GM18517 (cell line): ENCODE measurements around the gene EMD.

Experiments
- ATAC-seq: cut with Tn5 transposase; IDR thresholded peaks from one replicate; pipeline ENCODE4 v1.9.1; 2021; ENCODE audit warnings: mild to moderate bottlenecking, moderate library complexity; ENCODE audit not compliant: unreplicated experiment

Gene EMD

DNA sequence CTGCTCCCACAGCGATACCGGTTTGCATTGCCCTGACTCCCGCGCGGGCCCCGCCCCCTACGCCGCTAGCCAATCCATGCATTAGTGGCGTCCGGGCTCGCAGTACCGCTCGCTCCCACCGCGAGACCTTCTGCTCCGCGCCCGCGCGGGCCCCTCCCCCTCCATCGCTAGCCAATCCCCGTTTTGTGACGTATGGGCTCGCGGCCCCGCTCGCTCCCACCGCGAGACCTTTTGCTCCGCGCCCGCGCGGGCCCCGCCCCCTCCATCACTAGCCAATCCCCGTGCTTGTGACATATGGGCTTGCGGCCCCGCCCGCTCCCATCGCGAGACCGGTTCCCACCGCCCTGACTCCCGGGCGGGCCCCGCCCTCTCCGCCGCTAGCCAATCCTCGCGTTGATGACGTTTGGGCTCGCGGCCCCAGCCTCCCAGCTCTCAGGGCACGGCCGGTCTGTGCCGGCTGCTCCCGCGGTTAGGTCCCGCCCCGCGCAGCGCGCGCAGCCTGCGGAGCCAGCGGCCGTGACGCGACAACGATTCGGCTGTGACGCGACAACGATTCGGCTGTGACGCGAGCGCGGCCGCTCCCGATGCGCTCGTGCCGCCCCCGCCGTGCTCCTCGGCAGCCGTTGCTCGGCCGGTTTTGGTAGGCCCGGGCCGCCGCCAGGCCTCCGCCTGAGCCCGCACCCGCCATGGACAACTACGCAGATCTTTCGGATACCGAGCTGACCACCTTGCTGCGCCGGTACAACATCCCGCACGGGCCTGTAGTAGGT is at the start of gene EMD:
Gene EMD (plus strand): TSS at position 497 of the 770 bp plus-strand sequence. CDS start 190 bp downstream, at position 687.
- ATAC-seq: peak; percentile 84

DNA sequence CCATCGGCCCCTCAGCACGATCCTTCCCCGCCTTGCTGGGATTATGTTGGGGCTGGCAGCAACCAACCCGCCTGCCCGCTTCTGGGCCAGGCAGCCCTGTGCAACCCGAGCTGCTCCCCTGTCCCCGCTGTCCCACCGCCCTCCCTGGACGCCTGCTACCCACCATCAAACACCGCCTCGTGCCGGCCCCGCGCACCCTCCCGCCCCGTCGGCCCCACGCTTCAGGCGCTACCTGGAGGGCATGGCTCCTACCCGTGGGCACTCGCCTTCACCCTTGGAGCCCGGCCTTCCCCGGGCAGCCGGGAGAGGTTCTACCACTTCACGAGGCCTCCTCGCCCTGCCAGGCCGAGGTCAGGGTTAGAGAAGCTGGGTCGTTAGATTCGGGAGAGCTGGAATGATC is 46.5 kb upstream of the EMD start:
- ATAC-seq: no peak

DNA sequence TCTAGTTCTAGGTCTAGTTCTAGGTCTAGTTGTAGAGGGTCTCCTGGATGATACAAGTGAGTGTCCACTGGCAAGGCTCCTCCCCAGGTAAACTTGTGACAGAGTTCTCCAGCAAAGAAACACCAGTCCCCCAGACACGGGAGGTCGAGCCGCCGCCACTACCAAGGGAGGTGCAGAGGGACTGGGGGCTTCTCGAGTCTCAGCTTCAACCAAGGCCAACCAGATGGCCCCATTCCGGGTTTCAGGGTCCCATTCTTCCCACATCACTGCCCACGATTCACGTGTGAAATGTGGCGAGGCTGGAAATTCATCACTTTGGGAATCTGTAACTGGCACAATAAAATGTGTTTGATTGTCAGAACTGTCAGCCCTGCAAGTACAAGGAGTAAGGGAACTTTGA is 46.0 kb upstream of the EMD start:
- ATAC-seq: no peak

DNA sequence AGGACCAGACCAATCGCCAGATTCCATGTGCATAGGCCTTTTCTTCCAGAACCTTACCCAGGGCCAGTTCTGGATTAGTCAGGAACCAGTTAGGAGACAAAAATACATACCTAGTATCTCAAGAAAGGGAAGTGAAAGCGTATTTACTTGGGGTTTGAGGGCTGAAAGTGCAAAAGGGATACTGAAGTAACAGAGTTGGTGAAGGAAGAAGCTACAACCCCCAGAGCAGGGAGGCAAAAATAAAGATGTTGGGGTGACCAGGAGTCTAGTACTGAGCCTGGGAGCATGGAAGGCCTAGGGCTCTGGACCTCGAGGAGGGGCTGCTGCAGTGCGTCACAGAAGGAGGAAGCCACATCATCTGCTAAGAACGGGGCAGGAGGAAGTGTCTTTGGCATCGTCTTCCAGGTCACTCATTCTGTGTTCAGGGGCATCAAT is 45.2 kb upstream of the EMD start:
- ATAC-seq: peak; percentile 83

DNA sequence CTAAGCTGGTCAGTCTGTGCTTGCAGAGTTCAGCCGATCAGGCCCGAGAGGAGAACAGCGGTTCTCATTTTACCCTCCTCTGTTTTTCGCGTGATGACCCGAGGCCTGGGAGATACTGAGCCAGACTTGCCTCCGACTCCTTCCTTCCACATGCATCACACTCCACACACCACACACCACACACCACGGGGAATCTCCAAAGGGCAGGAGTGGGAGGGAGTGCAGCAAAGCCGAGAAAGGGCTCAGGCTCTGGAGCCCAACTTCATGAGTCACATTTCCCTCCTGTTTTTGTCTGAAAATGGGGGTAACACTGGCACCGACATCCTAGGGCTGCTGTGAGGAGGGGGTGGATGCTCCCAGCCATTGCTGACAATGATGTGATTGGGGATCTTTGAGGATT is 44.6 kb upstream of the EMD start:
- ATAC-seq: no peak

DNA sequence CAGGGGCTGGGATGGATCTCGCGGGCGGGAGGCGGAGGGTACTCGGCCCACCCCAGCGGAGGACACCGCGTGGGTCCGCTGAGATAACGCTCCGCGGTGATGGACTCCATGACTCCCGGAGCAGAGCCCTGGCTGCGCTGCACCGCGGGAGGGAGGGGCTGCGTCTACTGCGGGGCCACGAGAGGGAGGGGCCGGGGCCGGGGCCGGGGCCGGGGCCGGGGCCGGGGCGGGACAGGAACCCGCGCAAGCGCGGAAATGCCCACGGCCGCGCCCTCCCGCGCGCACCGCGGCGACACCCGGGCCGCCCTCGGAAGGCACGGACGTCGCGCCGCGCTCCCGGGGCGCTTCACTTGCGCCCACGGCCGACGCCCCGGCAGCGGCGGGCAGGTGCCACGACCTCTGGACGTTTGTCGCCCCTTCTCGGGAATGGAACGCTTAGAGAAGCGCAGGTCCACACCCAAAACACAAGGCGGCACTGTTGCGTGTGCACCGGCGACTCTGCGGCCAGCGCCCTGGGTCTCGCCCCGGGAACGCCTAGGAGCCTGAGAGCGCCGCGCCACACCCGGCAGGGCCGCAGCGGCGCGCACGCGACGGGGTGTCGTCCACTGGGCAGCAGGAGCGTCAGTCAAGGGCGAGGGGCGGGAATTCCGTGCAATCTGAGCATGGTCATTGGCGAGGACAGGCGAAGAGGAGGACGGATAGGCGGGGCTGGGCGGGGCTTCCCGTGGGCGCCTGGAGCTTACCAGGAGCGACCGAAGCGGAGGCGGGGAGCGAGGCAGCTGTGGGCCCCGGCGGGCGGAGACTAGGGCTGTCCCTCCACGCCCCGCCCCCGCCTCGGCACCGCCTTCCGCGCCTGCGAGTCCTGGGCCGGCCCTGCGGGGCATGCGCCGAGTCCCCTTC is 37.4 kb upstream of the EMD start:
- peak; percentile 66 for ATAC-seq

DNA sequence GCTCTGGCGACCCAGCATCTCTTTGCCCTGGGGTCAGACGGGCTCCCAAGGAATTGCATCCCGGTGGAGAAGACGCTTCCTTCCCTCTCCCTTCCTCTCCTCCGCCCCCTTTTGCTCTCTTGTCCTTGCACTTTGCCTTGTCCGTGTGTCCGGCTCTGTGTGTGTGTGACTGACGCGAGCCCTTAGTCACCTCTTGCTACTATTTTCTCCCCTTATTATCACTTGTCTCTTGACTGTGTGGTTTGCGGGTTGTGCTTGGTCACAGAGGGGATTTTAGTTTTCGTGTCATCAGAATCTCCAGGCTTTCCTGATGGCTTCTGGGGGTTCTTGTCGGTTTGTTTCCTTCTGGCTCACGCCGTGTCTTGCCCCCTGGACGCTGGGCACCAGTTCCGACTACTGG is 36.0 kb upstream of the EMD start:
- ATAC-seq: peak; percentile 33

DNA sequence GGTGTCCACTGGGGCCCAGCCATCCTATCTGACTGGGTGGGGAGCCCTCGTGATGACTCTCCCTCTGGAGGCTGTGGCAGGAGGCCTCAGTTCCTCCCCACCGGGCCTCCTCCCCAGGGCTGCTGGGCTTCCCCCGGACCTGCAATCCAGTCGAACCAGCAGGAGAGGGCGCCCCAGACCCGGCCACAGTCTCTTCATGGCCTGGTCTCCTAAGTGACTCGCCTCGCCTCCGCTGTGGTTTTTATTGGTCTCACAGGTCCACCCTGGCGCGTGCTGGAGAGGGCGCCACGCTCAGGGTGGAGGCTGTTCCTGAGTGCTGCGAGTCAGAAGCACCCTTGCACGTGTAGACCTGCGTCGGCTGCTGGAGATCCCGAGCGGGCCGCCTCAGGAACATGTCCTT is 35.5 kb upstream of the EMD start:
- ATAC-seq: peak; percentile 33

DNA sequence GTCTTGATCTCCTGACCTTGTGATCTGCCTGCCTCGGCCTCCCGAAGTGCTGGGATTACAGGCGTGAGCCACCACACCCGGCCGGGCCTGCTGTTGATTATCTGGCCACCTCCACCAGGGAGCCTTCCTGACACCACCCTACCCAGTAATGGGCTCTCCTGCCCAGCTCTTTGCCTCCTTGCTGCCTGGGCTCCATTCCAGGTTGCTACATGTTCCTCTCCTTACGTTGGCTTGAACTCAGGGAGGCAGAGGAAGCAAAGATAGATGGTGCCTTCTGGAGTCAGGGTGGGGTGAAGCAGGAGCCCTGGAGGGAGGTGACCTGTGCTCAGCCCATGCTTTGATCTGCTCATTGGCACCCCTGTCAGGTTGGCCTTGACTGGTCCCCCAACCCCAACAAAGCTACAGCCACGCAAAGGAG is 31.0 kb upstream of the EMD start:
- ATAC-seq: no peak

DNA sequence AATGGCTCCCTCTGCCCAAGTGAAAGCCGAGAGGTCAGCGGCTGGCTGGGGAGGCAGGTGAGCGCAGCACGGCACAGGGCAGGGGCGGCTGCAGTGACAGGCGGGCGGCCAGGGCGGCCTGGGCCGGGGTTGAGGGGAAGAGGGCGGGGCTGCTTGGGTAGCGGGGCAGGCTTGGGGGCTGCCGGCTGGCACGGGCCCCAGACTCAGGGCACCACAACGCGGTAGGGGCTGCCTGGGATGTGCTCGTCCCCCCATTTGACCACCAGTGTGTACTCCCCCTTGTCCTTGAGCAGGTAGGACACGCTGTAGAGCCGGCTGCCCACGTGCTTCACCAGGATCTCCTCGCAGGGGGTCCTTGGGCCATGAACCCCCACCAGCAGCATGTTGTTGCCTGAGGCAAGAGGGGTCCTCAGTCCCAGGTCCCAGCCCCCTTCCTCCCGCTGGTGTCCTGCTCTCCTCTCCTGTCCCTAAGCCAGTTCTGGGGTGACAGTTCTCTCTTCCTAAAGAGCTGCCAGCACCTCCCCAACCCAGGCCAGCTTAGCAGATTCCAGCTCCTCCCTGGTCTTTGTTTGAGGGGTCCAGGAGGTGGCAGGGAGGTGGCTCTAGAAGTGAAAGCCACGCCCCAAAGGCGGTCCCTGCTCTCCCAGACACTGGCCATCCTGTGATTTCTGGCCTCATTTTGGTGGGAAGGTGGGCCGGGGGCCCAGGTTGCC is 30.3 kb upstream of the EMD start:
- ATAC-seq: no peak

DNA sequence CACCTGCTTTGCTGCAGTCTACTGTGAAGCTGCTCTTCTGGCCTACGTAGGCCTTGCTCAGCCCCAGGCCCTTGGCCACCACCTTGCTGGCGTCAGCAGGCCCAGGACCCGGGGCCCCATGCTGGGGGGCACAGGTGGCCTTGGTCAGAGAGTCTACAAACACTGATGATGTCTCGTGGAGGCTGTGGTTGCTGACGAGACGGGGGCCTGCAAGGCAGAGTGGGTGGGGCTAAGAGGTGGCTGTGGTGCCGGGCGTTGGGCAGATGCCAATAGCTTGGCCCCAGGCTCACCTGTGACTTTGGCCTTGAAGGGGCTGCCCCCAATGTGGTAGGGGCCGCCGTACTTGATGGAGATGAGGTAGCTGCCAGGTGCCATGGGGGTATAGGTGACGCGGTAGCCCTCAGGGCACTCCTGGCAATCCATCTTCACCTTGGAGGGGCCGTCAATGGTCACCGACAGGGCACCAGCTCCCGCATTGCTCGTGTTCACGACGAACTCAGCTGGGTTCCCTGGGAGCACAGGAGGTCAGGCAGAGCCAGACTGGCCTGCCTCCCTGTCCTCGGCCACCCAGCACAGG is 29.6 kb upstream of the EMD start:
- no peak for ATAC-seq

DNA sequence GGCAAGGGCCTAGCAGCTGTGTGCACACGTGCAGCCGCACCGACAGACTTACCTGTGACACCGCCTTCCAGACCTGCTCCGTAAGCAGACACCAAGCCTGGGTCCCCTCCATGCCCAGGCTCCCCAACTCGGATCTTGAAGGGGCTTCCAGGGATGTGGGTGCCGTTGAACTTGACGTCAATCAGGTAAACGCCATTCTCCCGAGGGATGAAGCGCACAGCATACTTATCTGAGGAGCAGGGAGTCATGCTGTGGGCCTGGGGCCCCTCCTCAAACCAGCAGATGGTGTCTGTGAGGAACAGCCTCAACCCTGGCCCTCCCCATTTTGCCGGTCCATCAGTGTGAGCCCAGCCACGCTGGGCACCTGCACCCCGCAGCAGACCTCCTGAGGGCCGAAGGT is 29.1 kb upstream of the EMD start:
- ATAC-seq: no peak

DNA sequence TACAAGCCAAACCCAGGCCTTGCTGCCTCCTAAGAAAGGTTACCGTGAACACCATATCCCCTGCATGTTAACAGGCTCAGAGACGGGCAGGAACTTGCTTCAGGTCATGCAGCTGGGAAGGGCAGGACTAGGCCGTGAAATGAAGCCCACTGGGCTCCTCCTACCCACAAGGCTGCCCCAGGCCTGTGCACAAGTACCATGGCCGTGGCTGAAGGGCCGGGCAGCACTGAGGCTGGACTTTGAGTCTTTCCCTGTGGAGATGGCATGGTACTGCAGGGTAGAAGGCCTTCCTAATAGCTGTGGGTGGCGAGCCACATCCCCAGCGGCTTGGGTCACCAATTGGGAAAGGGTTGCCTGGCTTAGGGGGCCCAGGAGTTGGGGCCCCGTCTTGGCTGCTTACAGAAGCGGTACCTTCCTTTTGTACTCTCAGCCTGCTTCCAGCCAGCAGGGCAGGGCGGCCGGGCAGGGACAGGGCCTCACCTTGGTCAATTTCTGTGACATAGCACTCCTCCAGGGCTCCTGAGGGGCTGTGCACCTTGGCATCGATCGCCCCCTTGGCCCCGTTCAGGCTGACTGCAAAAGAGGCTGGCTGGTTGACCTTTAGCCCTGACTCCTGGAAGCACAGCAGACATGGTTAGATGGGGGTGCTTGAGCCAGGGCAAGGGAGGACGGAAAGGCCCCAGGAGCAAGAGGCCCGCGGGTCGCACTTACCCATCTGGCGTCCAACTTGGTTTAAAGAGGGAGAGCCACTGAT is 28.5 kb upstream of the EMD start:
- no peak for ATAC-seq

DNA sequence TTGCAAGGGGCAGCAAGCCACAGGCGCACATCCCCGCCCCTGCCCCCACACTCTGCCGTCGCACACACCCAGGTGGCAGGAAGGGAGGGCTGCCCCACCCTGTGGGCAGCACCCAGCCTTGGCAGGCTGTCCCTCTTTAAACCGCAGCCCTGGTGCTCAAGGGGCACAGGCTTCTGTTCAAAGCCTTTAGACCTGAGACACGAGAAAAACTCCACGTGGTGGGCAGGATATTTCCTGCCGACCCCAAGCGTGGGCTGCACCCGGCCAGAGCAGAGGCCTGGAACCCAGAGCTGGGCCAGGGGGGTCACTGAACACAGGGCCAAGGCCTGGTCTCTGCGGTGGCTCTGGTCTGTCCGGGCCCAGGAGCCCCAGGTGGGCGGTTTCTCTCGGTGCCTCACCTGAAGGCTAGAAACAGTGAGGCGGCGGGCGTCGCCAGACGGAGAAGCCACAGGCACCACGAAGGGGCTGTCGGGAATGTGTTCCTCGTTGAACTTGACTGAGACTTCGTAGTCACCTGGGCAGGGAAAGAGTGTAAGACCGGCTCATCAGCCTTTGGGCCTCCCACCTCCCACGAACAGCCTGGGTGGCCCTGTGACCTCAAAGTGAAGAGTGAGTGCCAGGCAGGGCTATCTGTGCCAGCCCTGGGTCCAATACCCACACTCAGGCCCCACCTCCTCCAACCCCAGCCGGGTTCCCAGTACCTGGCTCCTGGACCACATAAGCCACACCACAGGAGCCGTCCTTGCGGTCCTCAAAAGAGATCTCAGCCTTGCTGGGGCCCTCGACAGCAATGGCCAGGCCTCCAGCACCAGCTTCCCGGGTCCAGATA is 27.7 kb upstream of the EMD start:
- ATAC-seq: no peak

DNA sequence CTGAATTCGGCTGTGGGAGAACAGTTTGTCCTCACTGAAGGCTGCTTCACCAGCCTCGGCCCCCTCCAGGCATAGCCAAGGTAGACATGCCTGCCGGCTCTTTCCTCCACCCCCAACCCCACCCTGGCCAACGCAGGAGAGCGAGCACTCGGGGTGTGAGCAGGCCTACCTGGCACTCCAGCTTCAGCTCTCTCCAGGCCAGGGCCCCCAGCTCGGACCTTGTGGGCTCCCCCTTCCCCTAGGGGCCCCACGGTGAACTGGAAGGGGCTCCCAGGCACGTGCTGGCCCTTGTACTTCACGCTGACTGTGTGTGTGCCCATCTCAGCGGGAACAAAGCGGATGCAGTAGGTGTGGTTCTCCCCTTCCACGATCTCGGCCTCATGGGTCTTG is 27.1 kb upstream of the EMD start:
- ATAC-seq: no peak

DNA sequence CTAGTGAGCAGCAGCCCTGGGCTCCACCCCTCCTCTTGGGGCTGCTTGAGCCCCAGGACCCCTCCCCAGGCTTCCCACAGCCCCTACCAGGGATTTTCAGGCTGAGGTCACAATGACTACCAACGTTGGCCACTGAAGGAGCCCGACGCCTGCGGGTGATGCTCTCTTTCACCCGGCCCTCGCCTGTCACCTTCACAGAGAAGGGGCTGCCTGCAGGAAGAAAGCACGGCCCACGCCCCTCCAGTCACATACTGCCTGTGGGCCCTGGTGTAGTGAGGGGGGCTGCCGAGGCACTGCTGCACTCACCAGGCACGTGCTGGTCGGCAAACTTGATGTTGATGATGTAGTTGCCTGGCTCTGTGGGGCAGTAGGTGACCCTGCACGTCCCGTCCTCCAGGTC is 26.6 kb upstream of the EMD start:
- no peak for ATAC-seq

DNA sequence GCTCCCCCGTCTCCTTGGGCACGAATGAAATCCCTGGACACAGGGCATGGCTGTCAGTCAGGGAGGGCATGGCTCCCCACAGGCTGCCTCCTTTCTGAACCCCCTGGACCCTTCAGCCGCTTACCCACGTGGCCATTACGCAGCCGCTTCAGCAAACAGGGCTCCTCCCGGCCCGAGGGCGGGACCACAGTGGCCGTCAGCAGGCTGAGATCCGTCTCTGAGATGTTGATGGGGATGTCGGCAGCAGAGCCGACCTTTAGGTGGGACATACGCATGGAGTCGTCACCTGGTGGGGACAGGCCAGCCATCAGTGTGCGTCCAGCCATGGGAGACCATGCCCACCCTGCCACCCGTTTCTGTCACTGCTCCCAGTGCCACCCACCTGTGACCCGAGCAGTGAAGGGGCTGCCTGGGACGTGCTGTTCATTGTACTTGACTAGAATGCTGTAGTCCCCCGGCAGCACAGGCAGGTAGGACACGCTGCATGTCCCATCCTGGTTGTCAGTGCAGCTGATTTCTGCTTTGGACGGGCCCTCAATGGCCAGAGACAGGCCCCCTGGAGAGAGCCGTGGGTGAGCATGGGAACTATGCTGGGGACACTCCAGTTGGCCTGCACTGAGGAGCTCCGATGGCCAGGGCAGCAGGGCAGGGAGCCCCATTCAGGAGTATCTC is 25.8 kb upstream of the EMD start:
- no peak for ATAC-seq

DNA sequence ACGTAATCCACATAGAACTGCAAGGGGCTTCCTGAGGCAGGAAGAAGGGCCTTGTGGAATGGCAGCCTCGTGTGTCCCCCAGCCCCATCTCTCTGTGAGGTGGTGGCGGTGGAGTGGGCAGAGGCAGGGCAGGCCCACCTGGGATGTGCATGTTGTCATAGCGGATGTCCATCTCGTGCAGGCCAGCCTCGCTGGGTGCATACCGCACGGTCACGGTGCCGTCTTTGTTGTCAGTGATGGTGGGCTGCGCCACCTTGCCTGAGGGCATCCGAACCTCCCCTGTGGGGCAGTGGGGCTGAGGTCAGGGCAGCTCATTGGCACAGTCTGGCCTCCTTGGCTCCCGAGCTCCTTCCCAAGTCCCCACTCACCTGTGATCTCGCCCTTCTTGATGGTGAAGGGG is 25.1 kb upstream of the EMD start:
- no peak for ATAC-seq

DNA sequence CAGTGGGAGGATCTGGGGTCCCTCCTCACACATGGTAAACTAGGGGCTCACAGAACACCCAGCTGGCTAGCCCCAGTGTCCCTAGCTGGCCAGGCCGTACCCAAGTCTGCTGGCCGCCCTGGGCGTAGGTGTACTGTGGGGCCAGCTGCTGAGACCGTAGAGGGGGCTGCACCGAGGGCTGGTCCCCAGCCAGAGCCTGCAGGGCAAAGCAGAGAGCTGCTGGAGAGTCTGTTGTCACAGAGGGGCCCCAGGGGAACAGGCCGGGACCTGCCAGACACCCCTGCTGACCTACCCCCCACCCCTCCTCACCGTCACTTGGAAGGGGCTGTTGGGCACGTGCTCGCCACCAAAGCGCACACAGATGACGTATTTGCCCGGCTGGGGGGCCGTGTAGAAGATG is 24.6 kb upstream of the EMD start:
- no peak for ATAC-seq
